Measurements from ENCODE around the gene FA2H.
A peak's percentile ranks its signal among the peaks of the same experiment; 100 is the strongest.

DNA sequence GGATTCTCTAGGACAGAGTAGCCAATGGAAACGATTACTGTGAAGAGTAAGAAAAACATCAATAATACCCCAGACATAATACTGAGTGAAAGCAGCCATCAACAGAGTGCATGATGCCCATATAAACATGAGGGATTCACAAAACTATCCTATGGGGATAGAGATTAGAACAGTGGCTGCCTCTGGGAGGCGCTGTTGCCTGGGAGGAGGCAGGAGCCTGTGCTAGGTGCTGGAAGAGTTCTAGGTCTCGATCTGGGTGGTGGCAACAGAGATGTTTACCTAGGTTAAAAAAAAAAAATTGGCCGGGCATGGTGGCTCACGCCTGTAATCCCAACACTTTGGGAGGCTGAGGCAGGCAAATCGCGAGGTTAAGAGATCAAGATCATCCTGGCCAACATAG lies 7.9 kb downstream of the FA2H start:
- TF ChIP-seq, protein P1, sequence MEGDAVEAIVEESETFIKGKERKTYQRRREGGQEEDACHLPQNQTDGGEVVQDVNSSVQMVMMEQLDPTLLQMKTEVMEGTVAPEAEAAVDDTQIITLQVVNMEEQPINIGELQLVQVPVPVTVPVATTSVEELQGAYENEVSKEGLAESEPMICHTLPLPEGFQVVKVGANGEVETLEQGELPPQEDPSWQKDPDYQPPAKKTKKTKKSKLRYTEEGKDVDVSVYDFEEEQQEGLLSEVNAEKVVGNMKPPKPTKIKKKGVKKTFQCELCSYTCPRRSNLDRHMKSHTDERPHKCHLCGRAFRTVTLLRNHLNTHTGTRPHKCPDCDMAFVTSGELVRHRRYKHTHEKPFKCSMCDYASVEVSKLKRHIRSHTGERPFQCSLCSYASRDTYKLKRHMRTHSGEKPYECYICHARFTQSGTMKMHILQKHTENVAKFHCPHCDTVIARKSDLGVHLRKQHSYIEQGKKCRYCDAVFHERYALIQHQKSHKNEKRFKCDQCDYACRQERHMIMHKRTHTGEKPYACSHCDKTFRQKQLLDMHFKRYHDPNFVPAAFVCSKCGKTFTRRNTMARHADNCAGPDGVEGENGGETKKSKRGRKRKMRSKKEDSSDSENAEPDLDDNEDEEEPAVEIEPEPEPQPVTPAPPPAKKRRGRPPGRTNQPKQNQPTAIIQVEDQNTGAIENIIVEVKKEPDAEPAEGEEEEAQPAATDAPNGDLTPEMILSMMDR (IDR thresholded peaks at IDR 0.05; ENCODE audit: insufficient read depth, low read length, poor library complexity, severe bottlenecking), result peak; percentile 20
- TF ChIP-seq EZH2phosphoT487 (conservative IDR thresholded peaks at IDR 0.05; ENCODE audit: low read length), result no peak
